ENCODE results near the gene UPK3A.
"Not testable (repeated sequence)": the region's sequence is repeated elsewhere in the genome, so short reads cannot be mapped to it uniquely, and the experiment has no call there.

Gene UPK3A

DNA sequence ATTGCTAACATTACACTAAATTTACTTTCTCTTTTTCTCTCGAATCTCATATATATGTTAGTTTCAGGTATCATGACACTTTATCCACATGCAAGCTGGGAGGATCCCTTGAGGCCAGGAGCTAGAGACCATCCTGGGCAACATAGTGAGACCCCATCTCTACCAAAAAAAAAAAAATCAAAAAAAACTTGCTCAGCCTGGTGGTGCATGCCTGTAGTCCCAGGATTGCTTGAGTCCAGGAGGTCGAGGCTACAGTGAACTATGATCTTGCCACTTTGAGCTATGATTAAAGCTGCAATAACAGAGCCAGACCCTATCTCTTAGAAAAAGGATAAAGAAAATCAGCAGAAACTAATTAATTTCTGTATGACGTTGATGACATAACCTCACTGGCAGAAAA, 3.7 kb upstream of the UPK3A start:
- DNase-seq (ENCODE audit: low read depth, low spot score) = no peak

DNA sequence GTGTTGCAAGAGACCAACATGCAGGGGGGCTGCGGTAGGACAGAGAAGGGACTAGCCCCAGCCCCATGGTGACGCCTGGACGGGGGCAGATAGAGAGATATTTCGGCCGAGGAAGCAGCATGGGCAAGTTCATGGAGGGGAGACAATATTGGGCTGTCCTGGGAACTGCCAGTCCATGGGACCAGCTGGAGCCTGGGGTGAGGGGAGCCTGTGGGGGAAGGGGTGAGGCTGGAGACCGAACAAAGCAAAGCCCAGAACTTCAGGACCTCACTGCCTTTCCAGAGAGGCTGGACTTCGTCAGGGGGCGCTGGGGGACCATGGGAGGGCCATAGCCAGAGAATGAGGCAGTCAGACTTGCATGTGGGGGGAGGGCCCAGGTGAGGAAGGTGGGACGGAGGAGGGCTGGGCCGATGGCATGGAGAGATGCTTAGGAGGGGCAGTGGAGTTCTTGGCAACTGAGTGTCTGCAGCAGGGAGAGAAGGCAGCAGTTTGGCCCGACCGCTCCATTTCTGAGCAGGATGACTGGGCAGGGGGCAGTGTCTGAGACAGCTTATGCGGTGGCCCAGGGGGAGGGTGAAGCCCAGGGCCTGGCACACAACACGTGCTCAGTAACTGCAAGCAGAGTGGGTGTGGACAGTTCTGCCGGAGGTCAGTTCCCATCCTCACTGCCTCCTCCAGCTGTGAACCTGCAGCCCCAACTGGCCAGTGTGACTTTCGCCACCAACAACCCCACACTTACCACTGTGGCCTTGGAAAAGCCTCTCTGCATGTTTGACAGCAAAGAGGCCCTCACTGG, 712 bp downstream of the UPK3A start:
- no peak for DNase-seq (ENCODE audit: low read depth, low spot score)

GRCh38 chr22:45286854-45287551, 2.3 kb downstream of the UPK3A start:
- DNase-seq (ENCODE audit: low read depth, low spot score) = no peak

DNA sequence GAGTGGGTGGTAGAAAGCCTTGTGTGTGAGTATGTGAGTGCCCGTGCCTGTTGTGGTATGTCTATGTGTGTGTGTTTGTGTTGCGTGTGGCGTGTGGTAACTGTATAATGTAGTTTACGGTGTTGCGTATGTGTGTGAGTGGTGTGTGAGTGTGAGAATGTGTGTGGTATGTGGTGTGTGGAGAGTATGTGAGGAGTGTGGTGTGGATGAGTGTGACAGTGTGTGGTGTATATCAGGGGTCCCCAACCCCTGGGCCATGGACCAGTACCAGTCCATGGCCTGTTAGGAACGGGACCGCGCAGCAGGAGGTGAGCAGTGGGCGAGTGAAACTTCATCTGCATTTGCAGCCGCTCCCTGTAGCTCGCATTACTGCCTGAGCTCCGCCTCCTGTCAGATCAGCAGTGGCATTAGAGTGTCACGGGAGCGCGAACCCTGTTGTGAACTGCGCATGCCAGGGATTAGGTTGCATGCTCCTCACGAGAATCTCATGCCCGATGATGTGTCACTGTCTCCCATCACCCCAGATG, 5.7 kb downstream of the UPK3A start:
- peak; percentile 60 for DNase-seq (ENCODE audit: low read depth, low spot score)

DNA sequence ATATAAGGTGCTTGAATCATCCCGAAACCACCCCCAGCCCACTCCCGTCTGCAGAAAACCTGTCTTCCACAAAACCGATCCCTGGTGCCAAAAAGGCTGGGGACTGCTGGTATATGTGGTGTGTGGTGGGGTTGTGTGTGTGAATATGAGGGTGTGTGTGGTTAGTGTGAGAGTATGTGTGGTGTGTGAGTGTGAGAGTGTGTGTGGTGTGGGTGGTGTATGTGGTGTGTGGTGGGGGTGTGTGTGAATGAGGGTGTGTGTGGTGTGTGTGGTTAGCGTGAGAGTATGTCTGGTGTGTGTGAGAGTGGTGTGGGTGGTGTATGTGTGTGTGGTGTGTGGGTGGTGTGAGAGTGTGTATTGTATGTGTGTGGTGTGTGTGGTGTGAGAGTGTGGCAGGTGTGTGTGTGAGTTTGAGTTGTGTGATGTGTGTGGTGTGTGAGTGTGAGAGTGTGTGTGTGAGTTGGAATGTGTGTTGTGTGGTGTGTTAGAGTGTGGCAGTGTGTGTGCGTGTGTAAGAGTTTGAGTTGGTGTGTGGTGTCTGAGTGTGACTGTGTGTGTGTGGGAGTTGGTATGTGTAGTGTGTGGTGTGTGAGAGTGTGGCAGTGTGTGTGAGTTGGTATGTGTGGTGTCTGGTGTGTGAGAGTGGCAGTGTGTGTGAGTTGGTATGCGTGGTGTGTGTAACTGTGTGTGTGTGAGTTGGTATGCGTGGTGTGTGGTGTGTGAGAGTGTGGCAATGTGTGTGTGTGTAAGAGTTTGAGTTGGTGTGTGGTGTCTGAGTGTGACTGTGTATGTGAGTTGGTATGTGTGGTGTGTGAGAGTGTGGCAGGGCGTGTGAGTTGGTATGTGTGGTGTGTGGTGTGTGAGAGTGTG, 6.5 kb downstream of the UPK3A start:
- DNase-seq (ENCODE audit: low read depth, low spot score) = no peak

DNA sequence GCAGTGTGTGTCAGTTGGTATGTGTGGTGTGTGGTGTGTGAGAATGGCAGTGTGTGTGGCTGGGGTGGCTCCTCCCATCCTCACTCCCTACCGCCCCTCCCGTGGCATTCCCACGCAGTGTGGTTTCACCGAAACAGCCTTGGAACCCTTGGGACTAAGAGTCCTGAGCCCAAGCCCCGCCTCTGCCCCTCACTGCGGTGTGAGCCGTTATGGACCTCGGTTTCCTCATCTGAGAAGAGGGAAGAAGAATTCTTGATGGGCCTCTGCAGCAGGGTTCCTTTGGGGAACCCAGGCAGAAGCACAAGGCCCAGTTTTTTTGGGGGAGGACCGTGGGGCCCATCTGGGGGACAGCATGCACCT, 7.2 kb downstream of the UPK3A start:
- no peak for DNase-seq (ENCODE audit: low read depth, low spot score)

- DNase-seq (ENCODE audit: low read depth, low spot score) = no peak
Measured at GRCh38 chr22:45292731-45293442, 8.1 kb downstream of the UPK3A start.

GRCh38 chr22:45294030-45294429, 9.3 kb downstream of the UPK3A start:
- no peak for DNase-seq (ENCODE audit: low read depth, low spot score)

- DNase-seq (ENCODE audit: low read depth, low spot score) = not testable (repeated sequence)
Measured at GRCh38 chr22:45295004-45295403, 10.3 kb downstream of the UPK3A start.

GRCh38 chr22:45295492-45295891, 10.7 kb downstream of the UPK3A start:
- DNase-seq (ENCODE audit: low read depth, low spot score) = no peak

GRCh38 chr22:45296628-45297297, 12.0 kb downstream of the UPK3A start:
- no peak for DNase-seq (ENCODE audit: low read depth, low spot score)

- no peak for DNase-seq (ENCODE audit: low read depth, low spot score)
Measured at GRCh38 chr22:45298934-45299505, 14.3 kb downstream of the UPK3A start.

DNA sequence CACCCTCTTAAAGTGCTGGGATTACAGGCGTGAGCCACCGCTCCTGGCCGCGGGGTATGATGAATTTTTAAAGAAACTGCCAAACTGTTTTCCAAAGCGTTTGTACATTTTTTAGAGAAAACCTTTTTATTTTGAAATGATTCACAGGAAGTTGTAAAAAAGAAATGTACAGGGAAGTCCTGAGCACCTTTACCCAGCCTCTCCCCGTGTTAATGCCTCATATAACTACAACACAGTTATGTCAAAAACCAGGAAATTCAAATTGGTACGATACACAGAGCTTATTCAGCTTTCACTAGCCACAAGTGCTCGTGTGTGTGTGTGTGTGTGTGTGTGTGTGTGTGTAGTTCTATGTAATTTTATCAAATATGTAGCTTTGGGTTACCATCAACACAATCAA, 18.0 kb downstream of the UPK3A start:
- DNase-seq (ENCODE audit: low read depth, low spot score) = no peak

- no peak for DNase-seq (ENCODE audit: low read depth, low spot score)
Measured at GRCh38 chr22:45303181-45303580, 18.4 kb downstream of the UPK3A start.

- DNase-seq (ENCODE audit: low read depth, low spot score) = no peak
Measured at GRCh38 chr22:45304971-45305370, 20.2 kb downstream of the UPK3A start.

- DNase-seq (ENCODE audit: low read depth, low spot score) = no peak
Measured at GRCh38 chr22:45305456-45306075, 20.8 kb downstream of the UPK3A start.

- no peak for DNase-seq (ENCODE audit: low read depth, low spot score)
Measured at GRCh38 chr22:45306139-45306538, 21.4 kb downstream of the UPK3A start.

DNA sequence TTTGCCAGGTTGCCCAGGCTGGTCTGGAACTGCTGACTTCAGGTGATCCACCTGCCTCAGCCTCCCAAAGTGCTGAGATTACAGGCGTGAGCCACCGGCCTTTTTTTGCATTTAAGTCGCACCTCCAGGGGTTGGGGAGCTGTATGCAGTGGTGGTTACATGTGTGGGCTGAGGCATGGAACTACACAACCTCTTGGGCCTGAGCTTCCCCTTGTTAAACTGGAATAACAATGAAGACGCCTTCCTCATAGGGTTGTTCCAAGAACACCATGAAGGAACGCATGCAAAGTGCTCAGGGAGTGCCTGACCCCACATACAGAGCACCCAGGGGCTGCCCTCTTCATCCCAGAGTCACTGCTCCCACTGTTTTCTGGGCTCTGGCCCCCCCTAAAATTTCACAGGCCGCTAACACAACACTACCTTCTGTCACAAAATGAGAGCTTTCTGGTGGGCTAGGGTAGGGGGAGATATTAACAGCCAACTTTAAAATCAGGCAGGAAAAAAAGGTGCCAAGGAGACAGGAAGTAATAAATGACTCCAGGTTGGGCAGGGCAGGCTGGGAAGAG, 23.7 kb downstream of the UPK3A start:
- no peak for DNase-seq (ENCODE audit: low read depth, low spot score)

GRCh38 chr22:45308957-45309421, 24.2 kb downstream of the UPK3A start:
- no peak for DNase-seq (ENCODE audit: low read depth, low spot score)

Data from brain pericyte (primary cell).